ENCODE data around the gene SYT11.
"Not testable (repeated sequence)": the region's sequence is repeated elsewhere in the genome, so short reads cannot be mapped to it uniquely, and the experiment has no call there.

SYT11 gene

DNA sequence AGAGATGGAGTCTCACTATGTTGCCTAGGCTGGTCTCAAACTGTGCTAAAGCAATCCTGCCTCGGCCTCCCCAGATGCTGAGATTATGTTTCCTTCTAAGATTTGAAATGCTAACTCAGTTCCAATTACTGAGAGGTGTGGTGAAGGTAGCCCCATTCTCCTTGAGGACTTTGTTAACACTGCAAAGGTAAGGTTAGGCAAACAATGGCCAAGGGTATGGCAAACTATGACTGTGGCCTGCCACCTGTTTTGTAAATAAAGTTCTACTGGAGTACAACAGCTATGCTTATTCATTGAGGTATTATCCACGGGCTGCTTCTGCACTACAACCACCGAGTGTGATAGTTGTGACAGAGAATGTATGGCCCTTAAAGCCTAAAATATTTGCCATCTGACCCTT is 61.4 kb downstream of the SYT11 start:
- H3K36me3 ChIP-seq (ENCODE audit: control insufficient read depth, insufficient read depth, low read length) = peaks cover 95% of the 10 kb centered on the region
- H3K4me1 ChIP-seq (ENCODE audit: control insufficient read depth, insufficient read depth, low read length) = no peaks in the 10 kb centered on the region

DNA sequence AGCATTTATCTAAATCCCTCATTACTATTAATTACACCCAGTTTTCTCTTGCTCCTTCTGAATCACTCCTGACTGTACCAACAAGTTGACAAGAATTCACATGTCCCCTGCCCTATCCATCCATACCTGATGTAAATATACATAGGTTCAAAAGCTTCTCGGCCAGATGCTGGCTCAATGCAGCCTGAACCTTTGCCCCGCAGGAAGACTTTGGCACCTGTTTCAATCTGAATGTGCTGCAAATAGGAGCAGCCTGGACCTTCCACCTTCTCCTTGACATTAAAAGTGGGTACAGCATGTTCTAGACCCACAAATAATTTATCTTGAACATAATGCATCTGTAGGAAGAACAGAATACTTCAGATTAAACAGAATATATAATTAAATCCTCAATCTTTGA is 66.1 kb downstream of the SYT11 start:
- no peak overlapping the region for H3K4me3 ChIP-seq (ENCODE audit: low read depth, low read length)
- no peaks in the 10 kb centered on the region for H3K27me3 ChIP-seq (ENCODE audit: control insufficient read depth, insufficient read depth, low read length)
- no peak overlapping the region for H3K27ac ChIP-seq (ENCODE audit: low read depth, low read length)
- H3K9me3 ChIP-seq (ENCODE audit: control insufficient read depth, insufficient read depth, low read length) = no peaks in the 10 kb centered on the region
- no peaks in the 10 kb centered on the region for H3K4me1 ChIP-seq (ENCODE audit: control insufficient read depth, insufficient read depth, low read length)
- H3K36me3 ChIP-seq (ENCODE audit: control insufficient read depth, insufficient read depth, low read length) = peaks cover 95% of the 10 kb centered on the region
- H3K9ac ChIP-seq (ENCODE audit: low read depth, low read length) = no peak overlapping the region

More for the DNA sequence above, 61.4 kb downstream of the SYT11 start:
- Histone ChIP-seq H3K4me3 (ENCODE audit: low read depth, low read length) (no peak overlapping the region), H3K27ac (ENCODE audit: low read depth, low read length) (no peak overlapping the region), H3K9me3 (ENCODE audit: control insufficient read depth, insufficient read depth, low read length) (no peaks in the 10 kb centered on the region), H3K9ac (ENCODE audit: low read depth, low read length) (no peak overlapping the region), H3K27me3 (ENCODE audit: control insufficient read depth, insufficient read depth, low read length) (no peaks in the 10 kb centered on the region)

DNA sequence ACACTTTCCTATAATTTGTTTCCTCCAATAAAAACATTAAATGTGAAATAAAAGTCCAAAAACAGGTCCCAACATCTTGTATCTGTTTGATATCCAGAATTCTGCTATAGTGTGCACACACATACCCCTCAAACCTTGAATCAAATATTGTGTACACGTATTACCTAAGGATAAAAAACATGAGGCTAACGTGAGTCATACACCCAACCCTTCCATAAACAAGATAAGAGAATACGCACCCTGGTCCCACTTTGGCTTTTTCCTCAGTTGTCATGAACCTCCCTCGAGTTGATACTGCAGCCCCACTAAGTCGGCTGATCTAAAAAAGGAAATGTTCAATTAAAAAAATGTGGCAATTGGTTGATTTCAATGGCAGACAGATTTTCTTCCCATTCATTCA is 69.7 kb downstream of the SYT11 start:
- Histone ChIP-seq H3K4me1 (ENCODE audit: control insufficient read depth, insufficient read depth, low read length) (peaks cover 9% of the 10 kb centered on the region), H3K27me3 (ENCODE audit: control insufficient read depth, insufficient read depth, low read length) (no peaks in the 10 kb centered on the region), H3K36me3 (ENCODE audit: control insufficient read depth, insufficient read depth, low read length) (peaks cover 91% of the 10 kb centered on the region), H3K27ac (ENCODE audit: low read depth, low read length) (no peak overlapping the region), H3K9me3 (ENCODE audit: control insufficient read depth, insufficient read depth, low read length) (no peaks in the 10 kb centered on the region), H3K9ac (ENCODE audit: low read depth, low read length) (no peak overlapping the region), H3K4me3 (ENCODE audit: low read depth, low read length) (no peak overlapping the region)

DNA sequence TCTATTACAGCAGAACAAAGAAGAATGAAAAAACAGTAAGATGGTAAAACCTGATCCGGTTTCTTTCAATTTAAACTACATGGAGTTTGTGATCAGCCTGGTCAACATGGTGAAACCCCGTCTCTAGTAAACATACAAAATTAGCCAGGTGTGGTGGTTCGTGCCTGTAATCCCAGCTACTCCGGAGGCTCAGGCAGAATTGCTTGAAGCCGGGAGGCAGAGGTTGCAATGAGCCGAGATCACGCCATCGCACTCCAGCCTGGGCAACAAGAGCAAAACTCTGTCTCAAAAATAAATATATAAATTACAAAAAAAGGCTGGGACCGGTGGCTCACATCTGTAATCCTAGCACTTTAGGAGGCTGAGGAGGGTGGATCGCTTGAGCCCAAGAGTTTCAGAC is 71.4 kb downstream of the SYT11 start:
- not testable (repeated sequence) for H3K4me3 ChIP-seq (ENCODE audit: low read depth, low read length); H3K9ac ChIP-seq (ENCODE audit: low read depth, low read length); H3K27me3 ChIP-seq (ENCODE audit: control insufficient read depth, insufficient read depth, low read length); H3K27ac ChIP-seq (ENCODE audit: low read depth, low read length); H3K9me3 ChIP-seq (ENCODE audit: control insufficient read depth, insufficient read depth, low read length); H3K4me1 ChIP-seq (ENCODE audit: control insufficient read depth, insufficient read depth, low read length)
- H3K36me3 ChIP-seq (ENCODE audit: control insufficient read depth, insufficient read depth, low read length) = peaks cover 76% of the 10 kb centered on the region

DNA sequence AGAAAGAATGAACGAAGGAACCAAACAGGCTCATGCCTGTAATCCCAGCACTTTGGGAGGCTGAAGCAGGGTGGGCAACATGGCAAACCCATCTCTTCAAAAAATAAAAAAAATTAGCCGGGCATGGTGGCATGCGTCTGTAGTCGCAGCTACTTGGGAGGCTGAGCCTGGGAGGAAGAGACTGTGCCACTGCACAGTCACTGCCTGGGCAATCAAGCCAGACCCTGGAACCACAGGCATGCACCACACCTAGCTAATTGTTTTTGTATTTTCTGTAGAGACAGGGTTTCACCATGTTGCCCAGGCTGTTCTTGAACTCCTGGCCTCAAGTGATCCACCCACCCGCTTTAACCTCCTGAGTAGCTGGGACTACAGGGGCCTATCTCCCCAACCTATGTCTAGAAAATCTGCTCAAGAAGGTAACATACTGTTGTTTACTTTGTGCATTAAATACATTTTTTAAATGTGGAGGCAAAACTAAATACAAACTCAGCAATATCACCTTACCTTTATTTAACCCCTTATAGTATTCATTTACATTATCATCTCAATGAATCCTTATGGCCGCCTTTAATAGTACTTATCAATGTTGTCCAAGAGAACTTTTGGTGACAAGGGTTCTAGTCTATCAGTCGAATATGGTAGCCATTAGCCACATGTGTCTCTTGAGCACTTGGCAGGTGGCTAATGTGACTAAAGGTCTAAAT is 72.1 kb downstream of the SYT11 start:
- Histone ChIP-seq H3K36me3 (ENCODE audit: control insufficient read depth, insufficient read depth, low read length) (peaks cover 68% of the 10 kb centered on the region), H3K9me3 (ENCODE audit: control insufficient read depth, insufficient read depth, low read length) (no peaks in the 10 kb centered on the region), H3K9ac (ENCODE audit: low read depth, low read length) (no peak overlapping the region), H3K4me3 (ENCODE audit: low read depth, low read length) (peak overlapping the region; percentile 15), H3K27me3 (ENCODE audit: control insufficient read depth, insufficient read depth, low read length) (no peaks in the 10 kb centered on the region), H3K27ac (ENCODE audit: low read depth, low read length) (no peak overlapping the region), H3K4me1 (ENCODE audit: control insufficient read depth, insufficient read depth, low read length) (peaks cover 9% of the 10 kb centered on the region)

DNA sequence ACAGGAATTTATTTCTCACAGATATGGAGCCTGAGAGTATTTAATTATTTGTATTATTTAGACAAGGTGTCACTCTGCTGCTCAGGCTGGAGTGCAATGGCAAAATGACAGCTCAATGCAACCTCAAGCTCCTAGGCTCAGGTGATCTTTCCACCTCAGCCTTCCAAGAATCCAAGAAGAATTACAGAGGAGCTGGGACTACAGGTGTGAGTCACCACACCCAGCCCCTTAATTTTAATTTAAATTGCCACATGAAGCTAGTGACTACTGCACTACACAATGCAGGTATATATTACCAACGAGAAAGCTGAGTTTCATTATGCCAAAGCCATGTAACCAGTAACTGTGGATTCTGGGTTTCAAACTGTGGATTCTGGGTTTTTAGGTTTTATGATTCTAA is 72.7 kb downstream of the SYT11 start:
- H3K27me3 ChIP-seq (ENCODE audit: control insufficient read depth, insufficient read depth, low read length) = no peaks in the 10 kb centered on the region
- H3K9me3 ChIP-seq (ENCODE audit: control insufficient read depth, insufficient read depth, low read length) = no peaks in the 10 kb centered on the region
- H3K4me1 ChIP-seq (ENCODE audit: control insufficient read depth, insufficient read depth, low read length) = peaks cover 9% of the 10 kb centered on the region
- peak overlapping the region; percentile 85 for H3K4me3 ChIP-seq (ENCODE audit: low read depth, low read length)
- no peak overlapping the region for H3K9ac ChIP-seq (ENCODE audit: low read depth, low read length)
- peaks cover 62% of the 10 kb centered on the region for H3K36me3 ChIP-seq (ENCODE audit: control insufficient read depth, insufficient read depth, low read length)
- peak overlapping the region; percentile 24 for H3K27ac ChIP-seq (ENCODE audit: low read depth, low read length)

DNA sequence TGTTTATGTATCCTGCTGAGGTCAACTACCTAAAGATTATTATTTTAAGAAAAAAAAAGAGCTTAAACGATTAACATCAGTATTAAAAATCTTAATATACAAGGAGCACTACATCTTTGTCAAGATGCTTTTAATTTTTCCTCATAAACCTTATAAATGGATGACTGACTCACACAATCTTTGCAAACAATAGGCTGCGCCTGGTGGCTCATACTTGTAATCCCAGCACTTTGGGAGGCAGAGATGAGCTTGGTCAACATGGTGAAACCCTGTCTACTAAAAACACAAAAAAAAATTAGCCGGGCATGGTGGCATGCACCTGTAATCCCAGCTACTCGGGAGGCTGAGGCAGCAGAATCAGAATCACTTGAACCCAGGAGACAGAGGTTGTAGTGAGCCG is 73.1 kb downstream of the SYT11 start:
- Histone ChIP-seq H3K4me3 (ENCODE audit: low read depth, low read length) (peak overlapping the region; percentile 85; the same call in 1 of the 2 replicates), H3K9me3 (ENCODE audit: control insufficient read depth, insufficient read depth, low read length) (no peaks in the 10 kb centered on the region), H3K36me3 (ENCODE audit: control insufficient read depth, insufficient read depth, low read length) (peaks cover 58% of the 10 kb centered on the region), H3K9ac (ENCODE audit: low read depth, low read length) (no peak overlapping the region), H3K27ac (ENCODE audit: low read depth, low read length) (peak overlapping the region; percentile 24), H3K4me1 (ENCODE audit: control insufficient read depth, insufficient read depth, low read length) (peaks cover 9% of the 10 kb centered on the region), H3K27me3 (ENCODE audit: control insufficient read depth, insufficient read depth, low read length) (no peaks in the 10 kb centered on the region)

DNA sequence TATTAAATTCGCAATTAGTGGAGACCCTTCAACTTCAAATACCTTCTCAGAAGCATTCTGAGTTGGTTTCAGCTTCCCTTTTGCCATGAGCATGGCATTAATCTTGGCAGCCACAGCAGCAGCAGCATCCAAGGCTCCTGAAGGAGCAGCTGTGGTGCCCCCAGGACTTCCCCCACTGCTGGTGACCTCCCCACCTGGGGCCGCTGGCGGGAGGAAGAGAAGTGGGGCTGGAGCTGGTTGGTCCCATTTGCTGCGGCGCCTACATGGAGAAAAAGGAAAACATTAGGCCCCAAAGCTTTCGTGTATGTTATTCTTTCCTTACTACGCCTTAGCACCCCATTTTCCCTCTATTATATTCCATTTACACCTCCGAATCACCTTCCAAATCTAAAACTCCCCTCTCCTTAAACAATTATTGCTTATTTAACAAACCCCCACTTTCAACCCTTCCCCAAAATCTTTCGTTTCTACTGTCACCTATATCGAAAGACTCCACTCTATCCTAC is 74.3 kb downstream of the SYT11 start:
- no peaks in the 10 kb centered on the region for H3K9me3 ChIP-seq (ENCODE audit: control insufficient read depth, insufficient read depth, low read length)
- peak overlapping the region; percentile 85 for H3K4me3 ChIP-seq (ENCODE audit: low read depth, low read length)
- H3K4me1 ChIP-seq (ENCODE audit: control insufficient read depth, insufficient read depth, low read length) = peaks cover 9% of the 10 kb centered on the region
- peaks cover 47% of the 10 kb centered on the region for H3K36me3 ChIP-seq (ENCODE audit: control insufficient read depth, insufficient read depth, low read length)
- peak overlapping the region; percentile 88 for H3K9ac ChIP-seq (ENCODE audit: low read depth, low read length)
- peak overlapping the region; percentile 94 for H3K27ac ChIP-seq (ENCODE audit: low read depth, low read length)
- no peaks in the 10 kb centered on the region for H3K27me3 ChIP-seq (ENCODE audit: control insufficient read depth, insufficient read depth, low read length)

DNA sequence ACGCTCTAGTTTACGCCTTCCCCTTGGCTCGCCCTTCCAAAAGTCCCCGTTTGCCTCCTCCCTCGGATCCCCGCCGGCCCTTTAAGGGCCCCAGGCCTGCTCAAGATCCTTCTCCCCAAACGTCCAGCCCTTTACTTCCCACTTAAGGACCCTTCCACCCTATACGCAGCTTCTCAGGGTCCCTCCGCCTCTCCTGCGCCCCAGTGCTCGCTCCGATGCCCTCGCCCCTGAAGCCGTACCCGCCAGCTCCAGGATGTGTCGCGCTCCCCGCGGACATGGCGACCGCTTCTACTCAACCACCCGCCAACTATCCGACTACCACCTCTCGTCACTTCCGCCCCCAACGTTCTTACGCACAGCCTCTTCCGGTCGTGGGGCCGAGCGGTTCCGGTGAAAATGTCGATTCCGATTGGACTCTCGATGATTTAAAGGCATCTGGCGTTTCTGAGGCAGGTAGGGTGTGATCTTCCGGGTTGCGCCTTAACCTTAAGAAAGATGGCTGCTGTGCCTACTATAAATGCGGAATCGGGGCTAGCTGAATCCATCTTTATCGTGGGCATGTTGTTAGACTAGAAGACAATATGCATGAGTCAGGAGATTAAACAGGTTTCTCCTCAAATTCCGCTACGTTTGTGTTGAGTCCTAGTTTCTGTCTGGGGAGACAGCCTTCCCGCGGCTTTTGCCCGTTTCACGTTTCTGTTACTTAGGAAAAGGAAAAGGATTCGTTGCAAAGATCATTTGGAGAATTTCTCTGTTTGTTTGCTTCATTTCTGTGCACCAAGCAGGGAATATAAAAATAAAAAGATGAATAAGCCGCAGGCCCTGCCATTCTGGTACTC is 74.9 kb downstream of the SYT11 start, which contains the start of gene KHDC4:
Gene KHDC4 (minus strand): TSS at position 317 of the 839 bp plus-strand sequence. CDS start 40 bp downstream, at position 277.
- Histone ChIP-seq H3K27ac (ENCODE audit: low read depth, low read length) (peak within 1 kb of the TSS; percentile 94), H3K4me3 (ENCODE audit: low read depth, low read length) (peak within 1 kb of the TSS; percentile 85), H3K36me3 (ENCODE audit: control insufficient read depth, insufficient read depth, low read length) (peaks cover 40% of the 10 kb centered on the region), H3K9ac (ENCODE audit: low read depth, low read length) (peak within 1 kb of the TSS; percentile 88), H3K27me3 (ENCODE audit: control insufficient read depth, insufficient read depth, low read length) (no peaks in the 10 kb centered on the region), H3K4me1 (ENCODE audit: control insufficient read depth, insufficient read depth, low read length) (peaks cover 9% of the 10 kb centered on the region), H3K9me3 (ENCODE audit: control insufficient read depth, insufficient read depth, low read length) (no peaks in the 10 kb centered on the region)
